ENCODE data around the gene CARD10.
A peak's percentile ranks its signal among the peaks of the same experiment; 100 is the strongest.

CARD10 gene, protein sequence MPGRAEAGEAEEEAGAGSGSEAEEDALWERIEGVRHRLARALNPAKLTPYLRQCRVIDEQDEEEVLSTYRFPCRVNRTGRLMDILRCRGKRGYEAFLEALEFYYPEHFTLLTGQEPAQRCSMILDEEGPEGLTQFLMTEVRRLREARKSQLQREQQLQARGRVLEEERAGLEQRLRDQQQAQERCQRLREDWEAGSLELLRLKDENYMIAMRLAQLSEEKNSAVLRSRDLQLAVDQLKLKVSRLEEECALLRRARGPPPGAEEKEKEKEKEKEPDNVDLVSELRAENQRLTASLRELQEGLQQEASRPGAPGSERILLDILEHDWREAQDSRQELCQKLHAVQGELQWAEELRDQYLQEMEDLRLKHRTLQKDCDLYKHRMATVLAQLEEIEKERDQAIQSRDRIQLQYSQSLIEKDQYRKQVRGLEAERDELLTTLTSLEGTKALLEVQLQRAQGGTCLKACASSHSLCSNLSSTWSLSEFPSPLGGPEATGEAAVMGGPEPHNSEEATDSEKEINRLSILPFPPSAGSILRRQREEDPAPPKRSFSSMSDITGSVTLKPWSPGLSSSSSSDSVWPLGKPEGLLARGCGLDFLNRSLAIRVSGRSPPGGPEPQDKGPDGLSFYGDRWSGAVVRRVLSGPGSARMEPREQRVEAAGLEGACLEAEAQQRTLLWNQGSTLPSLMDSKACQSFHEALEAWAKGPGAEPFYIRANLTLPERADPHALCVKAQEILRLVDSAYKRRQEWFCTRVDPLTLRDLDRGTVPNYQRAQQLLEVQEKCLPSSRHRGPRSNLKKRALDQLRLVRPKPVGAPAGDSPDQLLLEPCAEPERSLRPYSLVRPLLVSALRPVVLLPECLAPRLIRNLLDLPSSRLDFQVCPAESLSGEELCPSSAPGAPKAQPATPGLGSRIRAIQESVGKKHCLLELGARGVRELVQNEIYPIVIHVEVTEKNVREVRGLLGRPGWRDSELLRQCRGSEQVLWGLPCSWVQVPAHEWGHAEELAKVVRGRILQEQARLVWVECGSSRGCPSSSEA

DNA sequence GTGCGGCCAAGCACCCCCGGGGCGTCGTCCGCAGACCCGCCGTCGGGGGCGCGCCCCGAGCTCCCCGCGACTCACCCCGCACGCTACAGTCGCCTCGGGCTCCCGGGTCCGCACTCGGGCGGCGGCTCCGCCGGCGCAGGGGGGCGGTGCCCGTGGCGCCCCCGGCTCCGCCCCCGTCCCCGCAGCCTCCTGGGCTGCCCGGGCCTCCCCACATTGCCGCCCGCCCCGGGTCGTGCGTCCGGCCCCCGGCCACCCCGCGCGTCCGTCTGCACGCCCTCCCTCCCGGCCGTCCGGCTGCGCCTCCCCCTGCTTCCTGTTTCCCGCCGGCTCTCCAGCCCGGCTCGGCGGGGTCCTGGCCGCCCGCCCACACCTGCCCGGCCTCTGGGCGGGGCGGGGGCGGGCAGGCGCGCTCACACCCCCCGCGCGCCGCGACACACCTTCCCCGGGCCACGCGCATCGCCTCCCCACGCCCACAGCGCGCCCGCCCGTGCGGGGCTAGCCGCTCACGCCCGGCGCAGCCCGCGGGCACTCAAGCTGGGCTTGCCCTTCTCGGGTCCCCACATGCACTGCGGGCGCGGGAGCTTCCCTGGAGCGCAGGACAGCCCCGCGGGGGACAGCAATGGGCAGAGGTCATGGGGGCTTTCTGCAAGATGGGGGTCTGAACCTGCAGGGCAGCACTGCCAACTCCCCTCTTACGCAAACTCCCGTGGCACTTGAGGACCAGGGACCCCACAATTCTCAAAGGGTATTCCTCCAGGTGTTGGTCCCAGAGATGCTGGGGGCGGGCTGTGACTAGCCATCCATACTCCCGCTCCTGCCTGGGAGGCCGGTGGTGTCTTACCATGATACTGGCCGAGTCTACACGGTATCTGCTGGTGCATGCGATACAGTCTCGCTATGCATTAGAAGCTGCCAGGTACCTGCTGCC is at the start of gene CARD10:
TSS of gene CARD10 (minus strand) at position 148 of the 928 bp plus-strand sequence. CDS start 215 bp downstream, outside the sequence.
- no peak for DNase-seq (ENCODE audit: low read depth in 2 of 2)

DNA sequence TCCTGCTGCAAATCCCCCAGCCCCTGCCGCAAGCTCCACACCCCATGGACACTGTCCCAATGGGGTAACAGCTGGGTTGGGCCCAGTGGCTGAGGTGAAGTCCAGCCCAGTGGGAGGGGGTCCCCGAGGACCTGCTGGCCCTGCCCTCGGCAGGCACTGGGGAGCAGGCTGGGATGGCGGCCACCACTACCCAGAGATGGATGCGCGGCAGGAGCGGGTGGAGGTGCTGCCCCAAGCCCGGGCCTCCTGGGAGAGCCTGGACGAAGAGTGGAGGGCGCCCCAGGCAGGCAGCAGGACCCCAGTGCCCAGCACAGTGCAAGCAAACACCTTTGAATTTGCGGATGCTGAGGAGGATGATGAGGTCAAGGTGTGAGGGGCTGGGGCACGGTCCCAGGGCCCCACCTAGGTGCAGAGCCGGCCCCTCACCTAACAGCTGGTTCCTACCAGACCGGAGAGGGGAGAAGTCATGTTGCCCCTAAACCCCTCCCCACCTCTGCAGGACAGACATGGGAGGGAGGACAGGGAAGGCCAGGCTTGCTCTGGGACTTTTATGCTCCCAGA is 49.3 kb upstream of the CARD10 start:
- no peak for DNase-seq (ENCODE audit: low read depth in 2 of 2)

DNA sequence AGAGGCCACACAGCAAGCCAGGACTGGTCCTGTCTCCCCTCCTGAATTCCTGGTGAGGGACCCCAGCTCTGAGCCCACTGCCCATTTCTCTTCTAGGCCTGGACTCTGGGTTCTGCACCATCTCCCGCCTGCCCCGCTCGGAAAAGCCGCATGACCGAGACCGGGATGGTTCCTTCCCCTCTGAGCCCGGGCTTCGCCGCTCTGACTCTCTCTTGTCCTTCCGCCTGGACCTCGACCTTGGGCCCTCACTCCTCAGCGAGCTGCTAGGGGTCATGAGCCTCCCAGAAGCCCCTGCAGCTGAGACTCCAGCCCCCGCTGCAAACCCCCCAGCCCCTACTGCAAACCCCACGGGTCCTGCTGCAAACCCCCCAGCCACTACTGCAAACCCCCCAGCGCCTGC is 48.8 kb upstream of the CARD10 start:
- no peak for DNase-seq (ENCODE audit: low read depth in 2 of 2)

DNA sequence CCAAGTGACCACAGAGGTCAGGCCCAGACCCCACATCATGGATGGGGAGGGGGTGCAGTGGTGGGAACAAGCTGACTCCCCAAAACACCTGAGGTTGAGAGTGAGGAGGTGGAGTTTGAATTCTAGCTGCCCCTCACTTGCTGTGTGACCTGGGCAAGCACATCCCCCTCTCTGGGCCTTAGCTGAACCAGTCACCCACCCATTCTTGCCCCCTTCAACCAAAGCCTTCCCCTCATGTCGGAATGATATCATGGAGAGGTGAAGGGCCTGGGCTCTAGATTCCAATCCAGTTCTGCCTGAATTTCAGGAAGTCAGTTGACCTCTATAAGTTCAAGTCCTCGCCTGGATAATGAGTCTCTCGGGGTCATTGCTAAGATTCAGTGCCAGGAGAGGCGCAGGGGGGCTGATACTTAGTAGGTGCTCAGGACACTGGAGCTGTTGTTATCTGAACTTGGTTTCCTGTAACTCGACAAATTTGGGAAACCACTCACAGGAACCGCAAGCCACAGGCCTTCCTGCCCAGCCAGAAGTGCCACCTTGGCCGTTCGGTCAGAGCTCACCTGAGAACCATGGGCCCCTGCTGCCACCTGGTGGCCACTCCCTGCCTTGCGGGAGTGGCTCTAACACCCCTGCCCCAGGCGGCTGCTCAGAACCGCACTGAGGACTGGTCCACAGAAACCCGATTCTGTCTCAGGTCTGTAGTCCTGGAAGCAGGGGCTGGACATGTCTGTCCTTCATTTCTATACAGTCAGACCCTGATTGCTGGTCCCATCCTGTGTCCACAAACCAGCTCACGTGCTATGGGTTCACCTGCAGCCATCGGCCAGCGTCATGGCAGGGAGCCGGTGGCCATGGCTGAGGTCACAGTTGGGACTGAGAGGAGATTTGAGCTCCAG is 47.9 kb upstream of the CARD10 start:
- peak; percentile 76 to 82 for DNase-seq (ENCODE audit: low read depth in 2 of 2)

DNA sequence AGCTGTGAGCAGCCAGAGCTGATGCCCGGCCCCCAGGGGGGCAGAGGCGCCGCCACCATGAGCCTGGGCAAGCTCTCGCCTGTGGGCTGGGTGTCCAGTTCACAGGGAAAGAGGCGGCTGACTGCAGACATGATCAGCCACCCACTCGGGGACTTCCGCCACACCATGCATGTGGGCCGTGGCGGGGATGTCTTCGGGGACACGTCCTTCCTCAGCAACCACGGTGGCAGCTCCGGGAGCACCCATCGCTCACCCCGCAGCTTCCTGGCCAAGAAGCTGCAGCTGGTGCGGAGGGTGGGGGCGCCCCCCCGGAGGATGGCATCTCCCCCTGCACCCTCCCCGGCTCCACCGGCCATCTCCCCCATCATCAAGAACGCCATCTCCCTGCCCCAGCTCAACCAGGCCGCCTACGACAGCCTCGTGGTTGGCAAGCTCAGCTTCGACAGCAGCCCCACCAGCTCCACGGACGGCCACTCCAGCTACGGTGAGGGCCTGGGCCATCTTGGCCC is 47.2 kb upstream of the CARD10 start:
- peak in 1 of 2 donors; percentile 50 for DNase-seq (ENCODE audit: low read depth in 2 of 2)

DNA sequence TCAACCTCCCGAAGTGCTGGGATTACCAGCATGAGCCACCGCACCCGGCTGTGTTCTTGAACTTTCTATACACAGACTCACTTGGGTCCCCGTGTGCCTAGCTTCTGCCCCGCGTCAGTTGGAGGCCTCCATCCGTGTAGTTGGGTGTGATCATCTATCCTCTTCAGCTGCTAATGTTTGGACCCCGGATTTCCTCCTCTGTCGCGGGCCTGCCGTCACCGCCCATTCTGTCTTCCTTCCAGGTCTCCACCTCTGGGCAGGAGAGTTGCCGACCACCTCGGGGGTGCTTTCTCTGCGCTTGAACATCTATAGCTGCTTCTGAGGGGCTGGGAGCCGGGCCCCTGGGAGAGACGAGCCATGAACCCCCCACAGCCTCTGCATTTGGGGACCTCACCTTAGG is 46.6 kb upstream of the CARD10 start:
- DNase-seq (ENCODE audit: low read depth in 2 of 2) = no peak

DNA sequence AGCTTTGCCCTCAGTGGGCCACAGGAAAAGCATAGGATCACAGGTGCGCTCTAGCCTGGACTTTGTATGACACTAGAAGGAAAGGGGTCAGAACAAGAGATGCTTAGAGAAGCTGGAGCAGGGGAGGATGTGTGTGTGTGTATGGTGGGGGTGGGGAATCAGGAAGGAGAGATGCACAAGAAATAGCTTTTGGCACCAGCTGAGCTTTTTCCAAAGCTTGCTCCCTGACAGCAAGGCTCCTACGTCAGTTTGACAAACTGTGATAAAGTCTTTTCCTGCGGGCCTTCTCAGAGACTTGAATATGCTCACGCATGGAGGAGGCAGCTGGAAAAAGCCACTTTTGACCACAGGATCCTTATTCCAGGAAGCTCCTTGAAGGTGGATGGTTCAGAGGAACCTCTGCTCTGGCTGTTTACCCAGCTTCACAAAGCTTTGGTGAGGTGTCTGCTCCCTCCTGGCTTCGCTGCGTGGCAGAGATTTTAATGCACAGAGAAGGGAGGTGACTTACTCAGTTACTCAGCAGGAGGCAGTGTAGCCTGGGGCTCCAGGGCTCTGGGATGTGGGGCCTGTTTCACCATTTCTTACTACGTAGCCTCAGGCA is 45.0 kb upstream of the CARD10 start:
- no peak for DNase-seq (ENCODE audit: low read depth in 2 of 2)

DNA sequence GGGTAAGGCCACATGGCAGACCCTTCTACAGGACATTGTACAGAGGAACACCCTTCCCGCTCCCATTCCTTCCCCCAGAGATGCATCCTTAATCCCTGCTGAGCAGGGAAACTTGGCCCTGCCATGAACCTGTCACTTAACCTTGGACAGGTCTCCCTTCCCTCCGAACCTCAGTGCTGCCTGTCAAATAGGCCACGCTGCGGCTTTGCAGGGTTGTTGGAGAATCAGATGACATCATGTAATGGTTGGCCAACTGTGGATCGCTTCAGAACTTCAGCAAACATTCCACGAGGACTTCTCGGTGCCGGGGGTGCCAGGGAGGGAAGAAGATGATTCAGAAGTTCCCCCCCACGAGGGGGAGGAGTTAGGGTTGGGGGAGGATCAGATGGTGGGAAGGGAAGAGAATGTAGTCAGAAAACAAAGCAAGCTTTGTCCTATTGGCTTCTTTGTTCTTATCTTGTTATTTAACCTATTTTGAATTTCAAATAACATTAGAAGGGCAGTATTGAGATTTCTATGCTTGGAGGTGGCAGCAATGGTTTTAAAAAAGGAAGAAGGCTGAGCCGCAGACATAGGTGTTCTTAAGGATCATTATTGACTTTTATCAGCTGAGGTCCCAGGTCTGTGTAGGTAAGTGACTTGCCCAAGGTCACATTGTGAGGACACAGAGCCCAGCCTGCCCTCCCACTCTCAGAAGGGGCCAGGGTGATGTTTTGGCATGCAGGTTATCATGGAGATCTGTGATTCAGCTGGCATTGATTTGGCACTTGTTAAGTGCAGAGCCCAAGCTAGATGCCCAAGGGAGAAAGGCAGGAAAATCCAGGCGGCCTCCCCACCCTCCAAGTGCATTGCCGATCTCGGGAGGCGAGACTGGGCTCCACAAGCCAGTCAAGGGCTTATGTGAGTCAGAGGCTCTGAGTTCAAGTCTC is 44.2 kb upstream of the CARD10 start:
- no peak for DNase-seq (ENCODE audit: low read depth in 2 of 2)

DNA sequence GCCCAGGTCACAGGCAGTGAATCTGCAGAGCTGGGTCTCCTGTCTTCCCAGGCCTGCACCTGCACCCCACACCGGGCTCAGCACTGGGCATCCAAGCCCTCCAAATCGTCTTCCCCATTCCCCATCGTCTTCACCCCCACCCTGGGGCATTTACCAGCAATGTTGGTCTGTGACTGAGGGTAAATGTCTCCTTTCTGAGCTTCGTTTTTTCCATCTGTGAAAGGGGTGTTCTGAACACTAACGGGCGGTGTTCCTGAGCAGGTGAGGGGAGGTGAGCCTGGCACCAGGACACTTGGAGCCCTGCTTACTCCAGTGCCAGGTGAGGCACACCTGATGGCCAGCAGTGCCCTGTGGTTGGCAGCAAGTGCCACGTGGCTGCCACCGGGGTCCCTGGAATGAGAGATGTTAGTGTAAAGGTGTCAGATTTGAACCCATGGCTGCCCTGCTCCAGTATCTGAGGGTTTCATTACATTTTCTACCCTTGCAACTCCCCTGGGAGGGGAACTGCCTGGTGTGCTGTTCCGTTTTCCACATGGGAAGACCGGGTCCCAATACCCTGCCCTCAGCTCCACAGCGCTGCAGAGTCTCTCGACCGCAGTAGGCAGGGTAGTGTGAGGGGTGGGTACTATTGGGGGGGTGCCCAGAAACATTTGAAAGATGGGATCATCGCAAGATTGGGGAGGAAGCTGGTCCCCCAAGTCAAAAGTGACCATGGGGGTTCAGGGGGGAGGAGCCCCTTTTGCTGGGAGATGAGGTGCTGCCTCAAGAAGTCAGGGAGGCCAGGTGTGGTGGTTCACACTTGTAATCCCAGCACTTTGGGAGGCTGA is 43.0 kb upstream of the CARD10 start:
- DNase-seq (ENCODE audit: low read depth in 2 of 2) = no peak

DNA sequence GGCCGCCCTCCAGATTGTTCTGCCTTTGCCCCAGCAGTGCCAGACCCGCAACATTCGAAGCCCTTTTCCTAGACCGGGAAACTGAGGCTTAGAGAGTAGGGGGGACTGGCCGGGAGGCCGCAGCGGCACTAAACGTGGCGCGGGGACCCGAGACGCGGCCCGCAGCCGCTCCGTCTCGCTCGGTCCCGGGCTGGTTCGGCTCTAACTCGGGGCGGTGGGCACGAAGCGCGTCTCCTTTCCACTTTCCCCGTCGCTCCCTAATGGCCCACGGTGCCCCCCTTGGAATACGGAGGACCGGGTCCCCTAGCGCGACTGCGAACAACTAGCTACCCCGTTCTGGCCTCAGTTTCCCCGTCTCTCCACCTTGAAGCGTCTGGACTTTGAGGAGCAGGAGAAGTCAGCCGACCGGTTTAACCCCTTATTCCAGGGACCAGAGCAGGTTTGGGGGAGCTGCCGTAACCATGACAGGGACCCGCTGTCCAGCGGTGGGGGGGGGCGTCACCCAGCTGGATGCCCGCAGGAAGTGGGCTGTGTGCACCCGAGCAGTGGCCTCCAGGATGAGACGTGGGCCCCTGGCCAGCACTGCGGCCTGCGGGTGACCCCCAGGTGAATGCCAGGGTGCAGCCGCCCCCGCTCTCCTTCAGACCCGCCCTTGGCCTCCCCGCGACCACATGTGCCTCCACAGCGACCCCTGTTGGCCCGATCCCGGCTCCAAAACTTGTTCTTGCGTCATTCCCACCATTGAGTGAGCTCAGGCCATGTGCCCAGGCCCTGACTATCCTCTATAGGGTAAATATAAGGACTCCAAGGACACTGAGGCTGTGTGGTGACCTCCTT is 42.2 kb upstream of the CARD10 start:
- peak; percentile 64 to 70 for DNase-seq (ENCODE audit: low read depth in 2 of 2)

DNA sequence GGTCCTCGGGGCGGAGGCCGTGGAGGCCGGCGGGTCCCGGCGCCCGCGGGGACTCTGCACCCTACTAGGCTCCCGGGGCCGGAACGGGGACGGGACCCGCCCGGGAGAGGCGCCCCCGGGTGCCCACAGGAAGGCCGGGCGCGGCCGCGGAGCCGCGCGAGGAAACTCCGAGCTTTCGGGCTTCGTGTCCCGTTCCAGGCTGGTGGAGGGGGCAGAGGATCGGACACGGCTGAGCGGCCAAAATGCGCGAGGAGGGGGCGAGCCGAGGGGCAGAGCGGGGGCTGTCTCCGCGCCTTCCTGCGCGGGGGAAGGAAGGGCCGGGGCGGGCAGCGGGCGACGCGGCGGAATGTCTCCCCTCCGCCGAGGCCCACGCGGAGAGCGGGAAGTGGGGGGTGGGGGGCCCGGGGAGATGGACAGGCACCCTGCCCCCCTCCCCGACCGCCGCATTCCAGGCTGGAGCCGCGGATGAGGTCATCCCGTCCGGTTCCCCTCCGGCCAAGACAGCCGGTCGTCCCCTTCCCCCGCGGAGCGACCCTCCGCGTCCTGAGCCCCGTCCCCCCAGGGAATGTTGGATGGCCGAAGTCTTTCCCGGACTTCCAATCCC is 41.5 kb upstream of the CARD10 start:
- no peak for DNase-seq (ENCODE audit: low read depth in 2 of 2)

DNA sequence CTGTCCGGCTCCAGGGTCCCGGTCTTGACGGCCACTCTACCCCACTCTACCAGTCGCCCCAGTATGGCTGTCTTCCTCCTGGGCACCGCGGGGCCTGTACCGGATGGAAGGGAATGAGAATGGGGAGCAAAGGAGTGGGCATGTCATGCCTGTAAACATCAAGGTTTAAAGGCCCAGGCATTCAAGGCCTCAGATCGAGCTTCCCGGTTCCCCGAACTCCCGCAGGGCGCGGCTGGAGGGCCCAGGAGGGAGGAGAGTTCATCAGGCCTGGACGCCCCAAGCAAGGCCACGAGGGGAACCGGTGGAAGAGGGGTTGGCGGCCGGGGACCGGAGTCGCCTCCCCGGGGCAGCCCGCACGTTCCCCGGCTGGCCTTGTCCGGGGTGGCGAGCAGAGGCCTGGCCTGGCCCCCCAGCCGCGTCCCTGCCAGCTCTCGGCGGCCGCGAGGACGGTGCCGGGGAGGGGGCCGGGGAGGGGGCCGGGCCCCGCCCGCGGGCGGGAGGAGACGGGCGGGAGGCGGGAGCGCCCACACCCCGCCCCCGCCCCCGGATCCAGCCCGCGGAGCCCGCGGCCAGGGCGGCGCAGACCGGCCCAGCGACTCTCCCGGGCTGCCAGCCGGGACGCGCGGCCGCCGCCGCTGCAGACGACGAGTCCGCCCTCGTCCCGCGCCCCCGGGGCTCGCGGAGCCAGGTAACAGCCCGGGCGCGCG is 40.8 kb upstream of the CARD10 start, which contains the start of gene CDC42EP1:
TSS of gene CDC42EP1 (plus strand) at position 580 of the 707 bp plus-strand sequence. CDS start 5,870 bp downstream, outside the sequence.
- DNase-seq (ENCODE audit: low read depth in 2 of 2) = no peak

DNA sequence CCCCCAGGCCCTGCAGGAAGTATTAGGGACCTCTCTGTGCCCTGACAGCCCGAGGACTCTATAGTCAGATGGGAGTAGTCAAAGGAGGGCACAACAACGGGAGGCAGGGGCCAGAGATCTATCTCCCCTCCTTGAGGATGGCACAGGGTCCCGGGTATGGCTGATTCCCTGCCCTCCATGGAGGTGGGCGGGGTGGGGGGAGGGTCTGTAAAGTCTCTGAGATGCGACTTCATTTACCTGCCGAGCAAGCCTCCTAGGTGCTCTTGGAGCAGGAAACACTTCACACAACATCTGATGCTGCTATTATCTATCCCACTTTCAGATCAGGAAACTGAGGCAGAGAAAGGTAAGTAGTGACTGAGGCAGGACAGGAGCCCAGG is 40.3 kb upstream of the CARD10 start:
- no peak for DNase-seq (ENCODE audit: low read depth in 2 of 2)

DNA sequence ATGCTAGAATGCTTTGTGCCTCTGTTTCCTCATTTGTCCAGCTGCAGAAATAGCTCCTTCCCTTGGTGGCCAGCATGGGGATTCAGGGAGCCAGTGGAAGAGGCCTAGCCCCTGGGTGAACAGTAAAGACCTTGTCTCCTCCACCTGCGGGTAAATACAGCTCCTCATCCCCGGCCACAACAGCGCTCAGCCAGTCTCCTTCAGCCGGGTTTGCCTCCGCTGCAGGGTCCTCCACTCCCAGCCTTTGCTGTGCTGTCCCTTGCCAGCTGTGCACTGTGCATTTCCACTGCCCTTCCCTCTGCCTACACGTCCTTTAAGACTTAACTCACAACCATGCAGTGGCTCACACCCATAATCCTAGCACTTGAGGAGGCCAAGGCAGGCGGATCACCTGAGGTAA is 39.6 kb upstream of the CARD10 start:
- DNase-seq (ENCODE audit: low read depth in 2 of 2) = no peak

DNA sequence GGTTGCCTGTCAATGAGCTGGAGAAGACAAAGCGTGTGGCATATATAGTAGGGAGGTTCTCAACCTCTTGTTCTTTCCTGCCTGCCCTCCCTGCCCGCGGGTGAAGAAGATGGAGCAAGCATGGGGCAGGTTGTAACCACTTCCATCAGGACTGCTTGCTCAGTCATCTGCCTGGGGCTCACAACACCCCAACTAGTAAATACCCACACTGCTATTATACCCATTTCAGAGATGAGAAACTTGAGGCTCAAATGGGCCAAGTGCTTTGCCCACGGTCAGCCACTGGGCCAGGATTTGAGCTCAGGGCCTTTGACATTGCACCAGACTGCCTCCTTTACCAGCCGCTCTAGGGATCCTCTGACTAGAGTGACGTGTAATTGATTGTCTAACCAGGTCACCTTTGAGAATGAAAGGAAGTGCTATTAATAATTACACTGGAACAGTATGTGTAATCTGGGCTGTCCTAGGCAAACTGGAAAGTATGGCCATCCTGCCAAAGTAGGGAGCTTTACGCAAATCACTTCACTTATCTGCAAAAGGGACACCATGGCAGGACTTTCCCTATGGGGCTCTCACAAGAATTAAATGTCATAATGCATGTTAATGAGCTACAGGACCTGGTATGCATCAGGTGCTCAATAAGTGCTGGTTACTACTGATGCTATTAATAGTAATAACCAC is 38.2 kb upstream of the CARD10 start:
- no peak for DNase-seq (ENCODE audit: low read depth in 2 of 2)

Data from stimulated activated CD8-positive, alpha-beta memory T cell treated with anti-CD3 and anti-CD28 coated beads, Interleukin-7, amount 100 ng/mL, for 4 hours (primary cell).